ENCODE measurements around the gene MYLK4.
"Not testable (repeated sequence)": the region's sequence is repeated elsewhere in the genome, so short reads cannot be mapped to it uniquely, and the experiment has no call there.

Gene MYLK4

DNA sequence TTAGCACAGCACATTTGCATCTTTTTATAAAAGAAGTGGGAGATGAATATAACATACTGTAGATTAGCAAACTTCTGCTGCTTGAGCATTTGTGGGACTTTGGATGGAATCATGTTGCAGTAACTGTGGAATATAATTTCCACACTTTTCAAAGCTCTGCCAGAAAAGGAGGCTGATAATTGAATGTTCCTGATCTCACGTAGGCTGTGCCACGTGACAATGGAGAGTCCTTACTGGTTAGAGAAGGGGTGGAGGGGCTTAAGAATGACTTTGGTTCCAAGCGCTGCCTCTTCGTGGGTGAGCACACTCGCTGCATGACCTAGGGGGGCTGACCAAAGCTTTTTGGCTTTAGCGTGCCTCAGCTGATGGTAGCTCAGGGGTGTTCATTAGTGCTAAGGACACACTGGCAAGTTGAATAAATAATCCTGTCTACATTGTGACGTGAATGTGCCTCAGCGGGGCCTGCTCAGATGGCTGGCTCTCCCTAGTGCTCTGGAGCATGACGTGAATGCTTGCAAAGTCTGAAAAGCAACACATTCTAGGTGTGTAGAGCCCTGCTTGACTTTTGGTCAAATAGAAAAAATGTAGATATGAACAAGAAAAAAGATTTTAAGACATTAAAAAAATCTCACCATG lies 29.5 kb upstream of the MYLK4 start:
- DNase-seq (ENCODE audit: low read depth in 2 of 2), result no peak

DNA sequence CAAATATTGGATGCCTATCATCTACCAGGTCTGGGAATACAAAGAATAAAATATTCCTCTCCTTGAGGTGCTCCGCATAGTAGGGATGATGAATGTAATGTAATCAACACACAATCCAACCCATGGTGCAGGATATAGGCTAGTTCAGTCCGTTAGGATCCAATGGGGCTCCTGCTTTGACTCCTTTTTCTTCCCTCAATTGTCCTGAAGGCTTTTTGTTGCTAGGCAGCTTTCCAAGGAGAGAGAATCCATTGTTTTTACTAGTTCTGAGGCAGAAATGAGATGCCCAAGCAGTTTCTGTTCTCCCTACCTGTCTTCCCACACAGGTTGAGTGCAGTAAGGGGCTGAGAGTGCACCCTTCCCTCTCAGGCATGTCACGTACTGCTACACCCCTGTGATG lies 26.5 kb upstream of the MYLK4 start:
- no peak for DNase-seq (ENCODE audit: low read depth in 2 of 2)

DNA sequence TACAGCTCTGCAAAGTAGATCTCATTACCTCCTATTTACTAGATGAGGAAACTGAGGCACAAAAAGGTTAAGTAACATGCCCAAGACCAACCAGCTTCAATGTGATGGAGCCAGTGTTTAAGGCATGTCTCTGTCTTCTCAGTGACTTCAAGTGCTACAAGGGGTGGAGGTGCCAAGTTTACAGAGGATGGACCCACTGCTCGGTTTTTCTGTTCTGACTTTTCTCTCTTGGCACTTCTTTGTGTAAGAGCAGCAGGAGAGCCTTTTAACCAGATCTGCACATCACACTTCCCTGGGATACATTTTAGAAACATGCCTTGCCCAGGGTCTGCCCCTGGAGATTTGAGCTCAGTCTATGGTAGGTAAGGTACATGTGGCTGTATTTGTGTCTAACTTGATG lies 24.3 kb upstream of the MYLK4 start:
- DNase-seq (ENCODE audit: low read depth in 2 of 2), result no peak

DNA sequence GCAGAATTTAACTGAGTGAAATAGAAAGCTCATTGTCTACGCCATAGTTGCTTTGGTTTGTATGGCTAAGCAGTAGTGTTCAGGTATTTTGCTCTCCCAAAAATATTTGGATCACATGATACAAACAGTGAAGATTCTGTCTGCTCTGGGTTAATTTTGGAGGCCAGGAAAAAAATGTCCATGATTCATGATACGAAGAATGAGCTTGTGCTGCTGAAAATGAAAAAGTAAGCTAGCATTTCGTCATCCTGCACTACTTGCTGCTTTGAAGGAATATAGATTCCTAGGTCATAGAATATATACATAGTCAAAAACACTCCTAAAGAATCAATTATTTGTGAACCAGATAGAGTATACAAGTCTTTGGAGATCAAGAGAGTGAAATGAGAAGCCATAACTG lies 22.7 kb upstream of the MYLK4 start:
- no peak for DNase-seq (ENCODE audit: low read depth in 2 of 2)

DNA sequence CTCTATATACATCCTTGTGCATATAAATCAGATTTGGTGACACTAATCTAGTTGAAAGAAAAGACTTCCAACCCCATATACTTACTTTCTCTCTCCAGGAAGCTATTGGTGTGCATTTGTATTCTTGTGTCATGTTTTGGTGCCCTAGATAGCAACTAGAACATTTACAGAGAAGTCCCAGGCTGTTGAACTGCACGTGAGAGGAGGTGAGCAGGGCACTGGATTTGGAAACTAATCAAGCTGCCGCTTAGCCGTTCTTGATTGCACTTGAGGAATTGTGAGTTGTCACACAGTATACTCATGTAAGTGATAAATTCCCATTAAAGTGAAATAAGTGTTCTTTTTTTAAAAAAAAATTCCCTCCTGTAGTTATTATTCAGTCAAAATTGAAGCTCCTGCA lies 22.1 kb upstream of the MYLK4 start:
- no peak for DNase-seq (ENCODE audit: low read depth in 2 of 2)

DNA sequence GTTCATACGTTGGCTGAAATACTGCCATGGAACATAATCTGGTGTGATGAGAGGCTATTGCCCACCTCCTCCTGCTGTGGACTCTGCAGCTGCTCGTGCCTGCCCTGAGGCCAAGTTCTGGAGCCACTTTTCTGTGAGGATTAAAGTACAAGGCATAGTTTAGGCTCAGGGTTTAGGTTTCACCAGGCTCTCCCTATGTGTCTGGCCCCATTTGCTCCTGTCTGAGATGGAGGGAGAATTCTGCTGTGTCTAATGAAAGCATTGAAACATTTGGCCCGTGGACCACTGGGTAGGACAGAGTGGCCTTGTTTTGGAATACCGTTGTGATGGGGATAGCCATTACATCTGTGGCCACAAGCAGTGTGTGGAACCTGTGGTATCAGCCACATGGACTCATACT lies 20.4 kb upstream of the MYLK4 start:
- DNase-seq (ENCODE audit: low read depth in 2 of 2), result no peak

DNA sequence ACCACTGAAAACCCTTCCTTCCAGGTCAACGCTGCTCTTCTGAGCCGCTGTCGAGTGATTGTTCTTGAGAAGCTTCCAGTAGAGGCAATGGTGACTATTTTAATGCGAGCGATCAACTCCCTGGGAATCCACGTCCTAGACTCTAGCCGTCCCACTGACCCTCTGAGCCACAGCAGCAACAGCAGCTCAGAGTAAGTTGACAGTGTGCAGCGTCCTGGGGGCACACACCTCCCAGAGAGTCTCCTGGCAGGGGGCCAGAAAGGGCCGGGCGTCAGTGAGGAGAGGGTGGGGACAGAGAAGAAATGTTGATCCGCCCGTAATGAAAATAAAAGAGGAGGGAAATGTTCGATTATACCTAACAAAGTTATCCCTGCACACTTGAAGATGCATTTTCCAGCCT lies 19.4 kb upstream of the MYLK4 start:
- DNase-seq (ENCODE audit: low read depth in 2 of 2), result no peak

DNA sequence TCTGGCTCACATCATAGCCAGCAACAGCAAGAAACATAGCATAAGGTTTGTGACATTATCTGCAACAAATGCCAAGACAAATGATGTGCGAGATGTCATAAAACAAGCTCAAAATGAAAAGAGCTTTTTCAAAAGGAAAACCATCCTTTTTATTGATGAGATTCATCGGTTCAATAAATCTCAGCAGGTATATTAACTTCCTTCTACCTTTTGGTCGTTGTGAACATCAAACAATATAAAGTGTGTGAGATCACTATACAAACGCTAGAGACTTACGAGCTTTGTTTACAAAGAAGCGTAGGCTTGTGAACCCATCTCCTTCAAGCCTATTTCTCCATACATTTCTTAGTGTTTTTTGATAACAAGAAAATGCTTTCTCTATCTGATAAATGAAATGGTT lies 18.0 kb upstream of the MYLK4 start:
- DNase-seq (ENCODE audit: low read depth in 2 of 2), result no peak

DNA sequence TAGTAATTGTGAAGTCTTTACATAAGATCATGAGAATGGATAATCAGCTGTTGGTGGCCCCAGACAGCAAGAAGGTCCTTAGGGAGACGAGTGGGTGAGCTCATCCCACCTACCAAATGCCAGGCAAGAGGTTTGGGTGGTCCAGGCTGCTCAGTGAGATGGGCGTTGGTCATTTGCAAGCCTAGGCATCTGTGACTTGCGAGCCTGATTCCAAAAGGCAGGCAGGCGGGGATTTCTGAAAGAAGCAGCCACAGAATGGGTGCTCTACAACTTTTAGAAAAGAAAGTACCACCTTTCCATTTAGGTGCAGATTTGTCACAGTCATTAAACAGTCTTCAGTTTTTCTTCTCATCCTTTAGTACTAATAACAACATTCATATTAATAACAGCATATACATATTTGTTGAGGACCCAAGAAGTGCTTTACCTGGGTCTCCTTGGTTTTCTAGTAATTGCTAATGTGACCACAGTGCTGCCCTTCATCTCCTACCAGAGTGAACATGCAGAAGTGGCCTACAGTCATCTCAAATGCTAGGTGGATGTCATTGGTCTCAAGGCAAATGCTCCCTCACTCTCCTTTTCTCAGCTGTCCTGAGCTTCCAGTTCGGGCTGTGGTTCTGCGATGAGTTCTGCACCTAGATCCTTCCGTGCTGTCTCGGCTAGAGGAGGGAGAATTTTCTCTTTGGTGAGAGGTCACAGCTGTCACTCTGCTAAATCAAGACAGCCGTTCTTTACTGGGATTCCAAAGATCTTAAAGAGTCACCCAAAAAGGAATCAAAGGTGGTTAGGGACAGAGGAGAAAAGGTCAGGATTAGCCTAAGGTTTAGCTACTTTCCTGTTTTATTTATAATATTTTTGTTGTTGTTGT lies 17.2 kb upstream of the MYLK4 start:
- no peak for DNase-seq (ENCODE audit: low read depth in 2 of 2)

DNA sequence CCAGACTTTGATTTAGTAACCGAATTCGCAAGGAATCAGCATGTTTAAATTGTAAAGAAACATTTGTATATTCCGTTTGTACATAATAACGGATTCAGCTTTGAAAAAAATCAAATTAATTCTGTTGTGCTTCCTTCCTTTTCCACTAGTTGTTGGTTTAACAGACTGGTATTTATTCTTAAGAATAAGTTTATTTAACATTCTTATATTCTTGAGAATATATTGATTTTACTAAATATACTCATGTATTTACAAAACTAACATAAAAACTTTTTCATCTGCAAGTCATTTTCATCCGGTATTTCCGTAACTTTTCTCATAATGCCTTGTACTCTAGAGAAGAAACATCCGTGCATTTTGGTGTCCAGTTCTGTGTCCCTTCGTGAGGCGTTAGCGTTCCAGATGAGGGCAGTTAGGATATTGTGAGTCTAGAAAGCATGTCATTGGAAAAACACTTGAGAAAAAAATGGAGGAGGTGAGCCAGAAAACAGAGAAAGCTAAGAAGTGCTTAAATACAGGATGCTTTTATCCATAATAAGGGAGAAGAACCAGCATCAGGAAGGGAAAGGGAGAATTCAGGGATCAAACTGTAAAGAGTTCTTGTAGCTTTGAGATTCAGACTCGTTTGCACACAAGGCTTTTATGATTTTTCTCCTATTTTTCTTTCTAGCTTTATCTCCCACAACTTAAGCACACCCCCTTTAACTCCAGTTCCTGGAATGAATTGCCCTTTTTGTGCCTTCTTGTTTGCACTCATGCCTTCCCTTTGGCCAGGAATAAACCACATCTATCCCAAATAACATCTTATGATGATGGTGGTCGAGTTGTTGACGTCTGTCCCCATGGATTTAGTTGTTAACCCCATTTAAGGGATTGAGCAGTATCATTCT lies 16.3 kb upstream of the MYLK4 start:
- DNase-seq (ENCODE audit: low read depth in 2 of 2), result no peak

DNA sequence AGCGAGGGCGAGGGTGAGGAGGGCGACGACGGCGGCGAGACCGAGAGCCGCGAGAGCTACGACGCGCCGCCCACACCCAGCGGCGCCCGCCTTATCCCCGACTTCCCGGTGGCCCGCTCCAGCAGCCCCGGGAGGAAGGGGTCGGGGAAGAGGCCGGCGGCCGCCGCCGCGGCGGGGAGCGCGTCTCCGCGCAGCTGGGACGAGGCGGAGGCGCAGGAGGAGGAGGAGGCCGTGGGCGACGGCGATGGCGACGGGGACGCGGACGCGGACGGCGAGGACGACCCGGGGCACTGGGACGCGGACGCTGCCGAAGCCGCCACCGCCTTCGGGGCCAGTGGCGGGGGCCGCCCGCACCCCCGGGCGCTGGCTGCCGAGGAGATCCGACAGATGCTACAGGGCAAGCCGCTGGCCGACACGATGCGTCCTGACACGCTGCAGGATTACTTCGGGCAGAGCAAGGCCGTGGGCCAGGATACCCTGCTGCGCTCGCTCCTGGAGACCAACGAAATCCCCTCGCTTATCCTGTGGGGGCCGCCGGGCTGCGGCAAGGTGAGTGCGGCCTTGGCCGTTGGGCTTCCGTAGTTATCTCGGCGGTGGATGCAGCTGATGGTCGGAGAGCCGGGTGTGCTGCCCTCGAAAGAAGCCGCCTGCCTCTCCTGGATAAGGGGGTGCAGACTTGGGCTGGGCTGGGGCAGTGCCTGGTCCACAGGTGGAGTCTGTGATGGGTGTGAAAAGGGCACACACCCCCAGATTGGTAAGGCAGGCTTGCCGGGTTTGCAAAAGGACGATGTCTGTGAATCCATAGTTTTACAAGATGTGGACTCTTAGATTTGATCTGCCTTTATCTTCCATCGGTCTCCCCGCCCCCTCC lies 15.4 kb upstream of the MYLK4 start:
- DNase-seq (ENCODE audit: low read depth in 2 of 2), result no peak

DNA sequence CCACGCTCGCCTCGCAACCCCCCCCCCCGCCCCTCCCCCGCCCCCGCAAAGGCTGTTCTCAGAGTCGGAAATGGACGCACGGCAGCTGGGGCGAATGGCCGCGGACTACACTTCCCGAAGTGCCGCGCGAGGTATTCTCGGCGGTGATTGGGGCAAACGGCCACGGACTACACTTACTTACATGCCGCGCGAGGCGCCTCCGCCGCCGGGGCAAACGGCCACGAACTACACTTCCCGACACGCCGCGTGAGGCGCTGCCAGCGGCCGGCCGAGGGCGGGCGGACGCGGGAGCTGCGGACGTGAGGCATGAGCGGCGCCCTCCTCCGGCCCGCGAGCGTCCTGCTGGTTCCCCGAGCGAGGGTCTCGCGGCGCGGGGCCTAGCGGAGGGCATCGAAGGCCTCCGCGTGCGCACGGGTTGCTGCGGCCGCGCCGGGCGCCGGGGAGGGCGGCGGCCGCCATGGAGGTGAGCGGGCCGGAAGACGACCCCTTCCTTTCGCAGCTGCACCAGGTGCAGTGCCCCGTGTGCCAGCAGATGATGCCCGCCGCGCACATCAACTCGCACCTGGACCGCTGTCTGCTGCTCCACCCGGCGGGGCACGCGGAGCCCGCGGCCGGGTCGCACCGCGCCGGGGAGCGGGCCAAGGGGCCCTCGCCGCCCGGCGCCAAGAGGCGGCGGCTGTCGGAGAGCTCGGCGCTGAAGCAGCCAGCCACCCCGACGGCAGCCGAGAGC lies 14.6 kb upstream of the MYLK4 start, which contains the start of gene WRNIP1:
Gene WRNIP1, plus strand, starts transcription at position 228 of the 730 bp plus-strand sequence. Its CDS starts 230 bp downstream, at position 458.
- DNase-seq (ENCODE audit: low read depth in 2 of 2), result peak; percentile 96 to 97

DNA sequence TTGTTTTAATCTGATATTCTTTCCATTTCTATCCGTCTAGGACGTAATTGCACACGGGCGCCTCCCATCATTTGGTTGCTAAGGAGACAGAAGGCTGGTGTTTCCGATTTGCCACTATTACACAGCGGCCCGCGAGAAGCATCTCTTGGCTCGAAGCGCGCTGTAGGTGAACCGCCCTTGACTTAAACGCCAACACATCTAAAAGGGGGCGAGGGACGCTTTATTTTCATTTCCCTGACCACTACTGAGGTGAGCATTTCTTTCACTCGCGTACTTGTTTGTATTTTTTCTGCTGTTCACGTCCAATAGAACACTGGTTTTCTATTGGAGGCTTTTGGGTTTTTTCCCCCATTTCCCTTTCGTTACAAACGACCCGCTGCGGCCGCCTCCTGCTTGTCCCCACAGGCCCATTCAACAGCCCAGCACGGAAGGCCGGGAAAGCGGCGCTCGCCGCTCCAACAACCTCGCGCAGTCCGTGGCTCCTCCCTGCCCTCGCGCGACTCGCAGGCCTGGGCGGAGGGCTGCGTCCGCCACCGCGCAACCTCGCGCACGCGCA lies 14.0 kb upstream of the MYLK4 start:
- peak; percentile 23 to 32 for DNase-seq (ENCODE audit: low read depth in 2 of 2)

DNA sequence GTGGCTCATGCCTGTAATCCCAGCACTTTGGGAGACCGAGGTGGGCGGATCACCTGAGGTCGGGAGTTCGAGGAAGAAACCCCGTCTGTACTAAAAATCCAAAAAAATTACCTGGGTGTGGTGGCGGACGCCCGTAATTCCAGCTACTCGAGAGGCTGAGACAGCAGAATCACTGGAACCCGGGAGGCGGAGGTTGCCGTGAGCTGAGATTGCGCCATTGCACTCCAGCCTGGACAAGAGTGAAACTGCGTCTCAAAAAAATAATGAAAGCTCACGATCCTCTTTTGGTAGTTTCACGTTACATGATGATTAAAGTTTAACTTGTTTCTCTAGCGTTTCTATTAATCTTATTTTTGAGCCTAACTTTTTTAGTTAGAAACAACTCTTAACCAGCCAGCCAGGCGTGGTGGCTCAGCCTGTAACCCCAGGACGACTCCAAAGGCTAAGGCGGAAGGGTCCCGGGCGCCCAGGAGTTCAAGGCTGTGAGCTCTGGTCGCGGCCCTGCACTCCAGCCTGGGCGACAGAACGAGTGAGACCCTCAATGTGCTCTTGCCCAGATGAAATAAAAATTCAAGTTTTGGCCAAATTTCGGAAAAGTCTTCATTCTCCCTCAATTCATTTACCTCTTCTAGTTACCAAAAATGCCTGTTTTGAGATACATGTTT lies 13.3 kb upstream of the MYLK4 start:
- no peak for DNase-seq (ENCODE audit: low read depth in 2 of 2)

DNA sequence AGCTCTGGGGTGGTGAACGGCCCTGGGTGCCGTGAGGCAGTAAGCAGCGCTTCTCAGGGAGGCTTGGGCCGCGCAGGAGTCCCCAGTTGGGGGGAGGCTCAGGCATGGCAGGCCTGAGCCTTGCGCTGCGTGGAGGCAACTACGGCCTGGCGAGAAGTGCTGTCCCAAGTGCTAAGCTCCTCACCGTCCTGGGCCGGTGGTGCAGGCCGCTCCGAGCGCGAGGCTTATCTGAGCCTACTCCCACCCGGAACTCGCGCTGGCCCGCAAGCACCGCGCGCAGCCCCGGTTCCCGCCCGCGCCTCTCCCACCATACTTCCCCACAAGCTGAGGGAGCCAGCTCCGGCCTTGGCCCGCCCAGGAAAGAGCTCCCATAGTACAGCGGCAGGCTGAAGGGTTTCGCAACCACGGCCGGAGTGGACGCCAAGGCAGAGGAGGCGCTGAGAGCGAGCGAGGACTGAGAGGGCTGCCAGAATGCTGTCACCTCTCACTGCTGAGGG lies 12.7 kb upstream of the MYLK4 start:
- no peak for DNase-seq (ENCODE audit: low read depth in 2 of 2)

DNA sequence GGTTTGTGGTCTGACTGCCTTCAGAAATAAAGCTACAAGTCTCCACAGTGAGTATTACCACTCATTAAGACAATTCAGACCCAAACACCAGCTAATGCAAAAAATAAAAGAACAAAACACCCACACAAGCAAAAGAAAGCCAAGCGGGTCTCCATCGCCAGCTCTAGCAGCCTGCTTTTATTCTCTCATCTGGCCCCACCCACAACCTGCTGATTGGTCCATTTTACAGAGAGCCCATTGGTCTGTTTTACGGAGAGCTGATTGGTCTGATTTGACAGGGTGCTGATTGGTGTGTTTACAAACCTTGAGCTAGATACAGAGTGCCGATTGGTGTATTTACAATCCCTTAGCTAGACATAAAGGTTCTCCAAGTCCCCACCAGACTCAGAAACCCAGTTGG lies 12.1 kb upstream of the MYLK4 start:
- DNase-seq (ENCODE audit: low read depth in 2 of 2), result not testable (repeated sequence)

DNA sequence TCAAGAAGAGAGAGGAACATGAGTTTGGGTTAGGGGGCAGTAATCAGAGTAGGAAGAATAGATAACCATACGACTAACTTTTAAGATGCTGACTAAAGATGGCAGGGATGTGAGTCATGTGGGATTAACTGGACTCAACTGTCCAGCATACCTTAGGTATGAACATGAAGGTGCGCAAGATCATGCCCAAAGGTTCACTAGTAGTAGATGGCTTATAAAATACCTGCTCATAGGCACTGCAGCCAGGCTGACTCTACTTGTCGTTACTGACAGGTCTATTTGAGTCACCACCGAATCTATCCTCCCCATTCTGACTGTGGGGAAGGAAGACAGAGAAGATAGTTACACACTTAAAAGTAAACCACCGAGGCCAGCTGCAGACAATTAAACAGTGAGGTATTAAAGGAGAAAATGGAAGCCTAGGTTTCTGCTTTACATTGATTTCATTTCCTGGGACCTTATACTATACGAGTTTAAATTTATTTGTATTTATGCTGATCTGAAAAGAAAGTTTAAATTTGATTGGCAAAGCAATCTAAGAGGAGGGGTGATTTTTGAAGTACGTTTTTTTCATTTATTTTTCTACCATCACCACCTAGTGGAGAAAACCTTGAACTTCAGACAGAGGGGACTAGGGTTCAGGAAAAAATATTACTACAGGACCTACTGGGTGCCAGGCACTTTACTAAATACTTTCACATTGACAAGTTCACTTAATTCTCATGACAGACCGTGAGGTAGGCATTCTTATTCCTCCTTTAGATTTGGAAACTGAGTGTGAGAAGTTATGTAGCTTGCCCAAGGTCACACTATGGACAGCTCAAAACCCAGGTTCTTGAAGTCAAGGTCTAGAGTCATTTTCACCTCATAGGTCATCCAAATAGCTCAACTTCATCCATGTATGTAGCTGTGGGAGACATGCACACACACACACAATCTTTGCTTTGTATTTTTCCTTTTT lies 10.4 kb upstream of the MYLK4 start:
- DNase-seq (ENCODE audit: low read depth in 2 of 2), result no peak

DNA sequence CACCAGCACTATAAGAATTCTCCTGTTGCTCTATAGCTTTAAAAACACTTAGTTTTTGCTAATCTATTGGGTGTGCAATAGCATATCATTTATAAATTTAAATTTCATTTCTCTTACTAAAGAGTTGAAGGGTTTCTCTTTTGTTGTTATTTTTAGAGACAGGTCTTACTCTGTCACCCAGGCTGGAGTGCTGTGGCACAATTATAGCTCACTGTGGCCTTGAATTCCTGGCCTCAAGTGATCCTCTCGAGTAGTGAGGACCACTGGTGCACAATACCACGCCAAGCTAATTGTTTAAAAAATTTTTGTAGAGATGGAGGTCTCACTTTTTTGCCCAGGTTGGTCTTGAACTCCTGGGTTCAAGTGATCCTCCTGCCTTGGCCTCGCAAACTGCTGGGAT lies 8.3 kb upstream of the MYLK4 start:
- DNase-seq (ENCODE audit: low read depth in 2 of 2), result no peak
